Thoracic aorta (tissue), 2 donors: ENCODE results near the gene CCDC6. TPM values are rescaled to one million over a fixed set of nuclear protein-coding genes. Genes with fewer than 3 reads are reported as not detected.

Experiments used
- ATAC-seq: fragments of 150-250 bp; one replicate; pipeline ENCODE4 v1.8.0; 2017; ENCODE audit warnings: low read depth; ENCODE audit not compliant: insufficient number of reproducible peaks, low FRiP score
- DNase-seq: peaks from one replicate; pipeline ENCODE4 v3.0.0-alpha.2; 2020; ENCODE audit warnings: low spot score
- H3K27ac ChIP-seq, 2 donors: fragments of 200-600 bp; sonication (generic); 1 replicate in 1 of 2; 2 replicates in 1 of 2; pipeline ENCODE4 v1.5.1; 2016; ENCODE audit warnings: mild to moderate bottlenecking in 2 of 2, moderate library complexity in 2 of 2
- H3K27me3 ChIP-seq: fragments of 200-600 bp; sonication (generic); replicated peaks from 2 replicates; pipeline ENCODE4 v1.6.0; 2016; ENCODE audit warnings: mild to moderate bottlenecking; ENCODE audit not compliant: insufficient read depth
- H3K36me3 ChIP-seq: fragments of 200-600 bp; sonication (generic); one replicate; pipeline ENCODE4 v1.5.1; 2016
- H3K4me1 ChIP-seq, 2 donors: fragments of 200-600 bp; sonication (generic); 1 replicate in 1 of 2; 2 replicates in 1 of 2; pipeline versions ENCODE4 v1.5.1 to v1.6.0; 2016; ENCODE audit warnings: low read depth in 2 of 2, mild to moderate bottlenecking in 1 of 2; ENCODE audit not compliant: control insufficient read depth in 1 of 2
- H3K4me3 ChIP-seq: fragments of 200-600 bp; sonication (generic); 2 replicates; pipeline ENCODE4 v1.5.1; 2016; ENCODE audit warnings: mild to moderate bottlenecking
- H3K9me3 ChIP-seq: fragments of 200-600 bp; sonication (generic); 2 replicates; pipeline ENCODE4 v1.5.1; 2016
- CTCF ChIP-seq: fragments of 200-600 bp; sonication (generic); IDR thresholded peaks from one replicate; pipeline ENCODE4 v1.5.1; 2019; ENCODE audit warnings: antibody characterized with exemption
- total RNA-seq, 2 donors: library from RNA; depleted of rRNA; stranded (reverse); fragments of >200 nt; gene quantifications; one replicate each; pipeline versions ENCODE4 v1.1.0 to v1.2.3, GENCODE V29; 2016

The CCDC6 gene
- total RNA-seq, 2 donors from 2014 or later, result 69.3 to 70.9 TPM

DNA sequence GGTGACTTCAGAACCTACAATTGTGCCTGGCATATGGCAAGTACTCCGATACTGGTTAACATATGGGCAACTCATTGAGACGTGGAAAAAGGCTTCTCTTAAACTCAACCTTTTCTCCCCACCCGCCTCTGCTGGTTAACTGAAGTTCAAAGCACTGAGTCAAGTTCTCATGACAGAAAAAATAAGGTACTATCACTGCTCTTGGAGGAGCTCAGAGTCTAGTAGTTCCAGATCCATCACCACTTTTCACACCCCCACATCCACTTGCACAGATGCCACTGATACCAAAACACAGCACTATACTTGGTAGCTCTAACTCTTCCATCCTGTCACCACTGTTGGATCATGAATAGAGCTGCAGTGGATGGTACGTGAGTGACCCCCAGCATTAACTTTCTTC, 36.2 kb downstream of the CCDC6 start:
- Histone ChIP-seq H3K27me3 (no peaks in the 10 kb centered on the region), H3K9me3 (no peaks in the 10 kb centered on the region), H3K4me1 (peaks cover 22 to 69% of the 10 kb centered on the region in 2 donors), H3K36me3 (no peaks in the 10 kb centered on the region), H3K4me3 (no peak overlapping the region), H3K27ac (peak overlapping the region; percentile 27 to 87)
- ATAC-seq (no peak), DNase-seq (no peak)
- TF ChIP-seq CTCF, result no peak

DNA sequence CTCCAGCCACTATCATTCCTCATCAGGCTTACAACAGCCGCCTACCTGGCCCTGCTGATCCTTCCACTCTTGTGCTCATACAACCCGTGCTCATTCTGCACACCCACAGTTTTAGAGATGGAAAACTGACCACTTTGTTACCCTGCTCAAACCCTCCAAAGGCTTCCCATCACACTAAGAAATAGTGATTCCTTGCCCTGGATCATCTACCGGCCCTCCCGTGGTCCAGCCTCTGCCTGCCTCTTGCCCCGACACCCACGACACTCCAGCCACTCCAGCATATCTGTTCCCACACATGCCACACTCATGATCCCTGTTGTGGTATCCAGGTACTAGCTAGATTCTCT, 36.8 kb downstream of the CCDC6 start:
- H3K36me3 ChIP-seq, result no peaks in the 10 kb centered on the region
- H3K9me3 ChIP-seq, result no peaks in the 10 kb centered on the region
- H3K4me3 ChIP-seq, result no peak overlapping the region
- no peak for TF ChIP-seq CTCF
- H3K27ac ChIP-seq, result peak overlapping the region in 1 of 2 donors; percentile 87
- ATAC-seq (no peak), DNase-seq (no peak)
- no peaks in the 10 kb centered on the region for H3K27me3 ChIP-seq
- H3K4me1 ChIP-seq, result peaks cover 27 to 75% of the 10 kb centered on the region in 2 donors

DNA sequence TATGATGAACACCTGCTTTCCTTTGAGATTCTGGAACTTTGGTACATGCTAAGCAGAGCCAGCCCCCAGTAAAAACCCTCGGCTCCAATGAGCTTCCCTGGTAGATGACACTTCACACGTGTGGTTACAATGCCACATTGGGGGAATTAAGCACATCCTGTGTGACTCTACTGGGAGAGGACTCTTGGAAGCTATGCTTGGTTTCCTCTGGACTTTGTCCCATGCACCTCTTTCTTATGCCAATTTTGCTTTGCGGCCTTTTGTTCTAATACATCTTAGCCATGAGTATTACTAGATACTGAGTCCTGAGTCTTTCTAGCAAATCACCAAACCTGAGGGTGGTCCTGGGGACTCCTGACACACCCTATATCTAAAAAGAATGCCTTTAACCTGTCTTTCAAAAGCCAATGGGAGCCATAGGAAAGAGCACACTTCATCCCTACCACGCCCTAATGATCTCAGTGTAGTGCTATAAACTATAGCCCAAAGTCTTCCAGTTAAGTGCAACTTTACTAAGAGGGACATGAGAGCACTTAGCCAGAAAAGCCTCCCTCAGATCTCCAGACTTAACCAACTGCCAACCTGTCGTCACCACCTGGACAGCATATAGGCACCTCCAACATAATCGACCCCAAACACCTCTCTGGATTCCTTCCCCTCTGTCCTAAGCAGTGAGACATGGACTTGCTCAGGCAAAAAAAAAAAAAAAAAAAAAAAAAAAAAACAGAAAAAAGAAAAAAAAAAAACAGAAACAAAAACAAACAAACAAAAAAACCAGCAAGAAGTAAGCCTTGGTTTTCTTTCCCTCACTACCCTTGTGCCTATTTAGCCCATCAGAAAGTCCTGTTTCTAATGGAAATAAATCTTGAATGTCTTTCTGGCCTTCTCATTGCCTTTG, 37.4 kb downstream of the CCDC6 start:
- H3K4me3 ChIP-seq, result no peak overlapping the region
- no peak for DNase-seq
- no peaks in the 10 kb centered on the region for H3K27me3 ChIP-seq
- H3K27ac ChIP-seq, result peak overlapping the region; percentile 49 to 87
- peaks cover 30 to 75% of the 10 kb centered on the region in 2 donors for H3K4me1 ChIP-seq
- H3K36me3 ChIP-seq, result no peaks in the 10 kb centered on the region
- TF ChIP-seq CTCF, result no peak
- H3K9me3 ChIP-seq, result no peaks in the 10 kb centered on the region
- ATAC-seq, result no peak

DNA sequence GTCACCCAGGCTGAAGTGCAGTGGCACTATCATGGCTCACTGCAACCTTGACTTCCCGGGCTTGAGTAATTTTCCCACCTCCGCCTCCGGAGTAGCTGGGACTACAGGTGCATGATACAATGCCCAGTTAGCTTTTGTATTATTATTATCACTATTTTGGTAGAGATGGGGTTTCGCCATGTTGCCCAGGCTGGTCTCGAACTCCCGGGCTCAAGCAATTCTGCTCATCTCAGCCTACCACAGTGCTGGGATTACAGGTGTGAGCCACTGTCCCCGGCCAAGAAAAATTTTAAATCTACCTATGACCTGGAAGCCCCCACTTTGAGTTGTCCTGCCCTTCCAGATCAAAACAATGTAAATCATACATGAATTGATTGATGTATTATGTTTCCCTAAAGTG, 38.8 kb downstream of the CCDC6 start:
- ATAC-seq, result no peak
- Histone ChIP-seq H3K27ac (no peak overlapping the region), H3K4me3 (no peak overlapping the region), H3K27me3 (no peaks in the 10 kb centered on the region), H3K4me1 (peaks cover 30 to 69% of the 10 kb centered on the region in 2 donors), H3K9me3 (no peaks in the 10 kb centered on the region), H3K36me3 (no peaks in the 10 kb centered on the region)
- DNase-seq, result no peak
- no peak for TF ChIP-seq CTCF

DNA sequence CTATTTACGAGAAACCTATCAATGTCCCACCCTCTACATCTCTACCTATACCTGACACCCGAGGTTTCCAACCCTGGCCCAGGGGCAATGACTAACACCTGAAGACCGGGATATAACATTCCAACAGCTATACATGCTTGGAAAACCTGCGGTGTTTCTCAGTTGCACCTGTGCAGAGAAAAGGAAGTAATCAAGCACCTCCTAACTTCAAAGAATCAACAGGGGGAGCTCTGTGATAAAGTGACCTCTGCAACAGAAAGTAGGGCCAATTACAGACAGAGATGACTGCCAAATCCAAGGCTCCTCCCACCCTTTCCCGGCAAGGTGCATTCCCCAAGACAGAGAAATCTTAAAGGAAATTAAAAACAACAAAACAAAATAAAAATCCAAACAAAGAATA, 41.3 kb downstream of the CCDC6 start:
- no peak for DNase-seq
- H3K9me3 ChIP-seq, result no peaks in the 10 kb centered on the region
- no peaks in the 10 kb centered on the region for H3K36me3 ChIP-seq
- peak overlapping the region; percentile 46 to 58 for H3K27ac ChIP-seq
- H3K27me3 ChIP-seq, result no peaks in the 10 kb centered on the region
- no peak for ATAC-seq
- TF ChIP-seq CTCF, result peak; percentile 19
- peaks cover 23 to 56% of the 10 kb centered on the region in 2 donors for H3K4me1 ChIP-seq
- H3K4me3 ChIP-seq, result peak overlapping the region; percentile 24
